Measurements from ENCODE around the gene CCNH. TPM values are rescaled to one million over a fixed set of nuclear protein-coding genes. Genes with fewer than 3 reads are reported as not detected.
A peak's percentile ranks its signal among the peaks of the same experiment; 100 is the strongest.

The CCNH gene
- total and polyA plus RNA-seq, 9 of the 15 experiments (the other 6 are each of a cell fraction or from before 2014, with no cell fraction given): 100 to 213 (median 150) TPM

DNA sequence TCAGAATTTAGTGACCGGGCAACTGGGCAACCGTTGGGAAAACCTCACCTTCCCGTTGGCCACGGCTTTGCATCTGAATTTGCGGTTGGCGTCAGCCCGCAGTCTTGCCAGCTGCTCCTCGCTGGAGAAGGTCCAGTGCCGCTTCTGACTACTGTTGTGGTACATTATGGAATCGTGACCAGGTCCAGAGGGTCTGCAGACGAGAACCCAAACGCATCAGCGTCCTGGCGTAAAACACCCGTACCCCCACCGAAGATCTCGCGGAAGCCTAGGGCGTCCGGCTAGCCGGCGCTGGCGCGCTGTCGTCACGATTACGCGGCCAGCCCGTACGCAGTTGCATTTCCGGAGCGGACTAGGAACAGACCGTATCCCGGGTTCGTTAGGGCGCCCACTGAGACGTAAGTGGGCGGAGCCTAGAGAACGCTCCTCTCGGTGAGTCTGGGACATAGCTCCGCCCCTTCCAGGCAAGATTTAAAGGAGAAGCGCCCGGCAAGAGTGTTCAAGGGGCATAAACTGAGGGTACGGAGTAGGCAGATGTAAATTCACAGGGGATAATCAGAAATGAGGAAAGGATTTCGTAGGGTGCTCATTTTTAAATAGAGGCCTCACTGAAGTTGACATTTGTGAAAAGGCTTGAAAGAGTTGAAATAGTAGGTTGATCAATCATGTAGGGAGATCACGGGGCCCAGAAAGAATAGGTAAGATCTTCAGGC, at the start of gene CCNH (continued):
- TF ChIP-seq, protein P1, sequence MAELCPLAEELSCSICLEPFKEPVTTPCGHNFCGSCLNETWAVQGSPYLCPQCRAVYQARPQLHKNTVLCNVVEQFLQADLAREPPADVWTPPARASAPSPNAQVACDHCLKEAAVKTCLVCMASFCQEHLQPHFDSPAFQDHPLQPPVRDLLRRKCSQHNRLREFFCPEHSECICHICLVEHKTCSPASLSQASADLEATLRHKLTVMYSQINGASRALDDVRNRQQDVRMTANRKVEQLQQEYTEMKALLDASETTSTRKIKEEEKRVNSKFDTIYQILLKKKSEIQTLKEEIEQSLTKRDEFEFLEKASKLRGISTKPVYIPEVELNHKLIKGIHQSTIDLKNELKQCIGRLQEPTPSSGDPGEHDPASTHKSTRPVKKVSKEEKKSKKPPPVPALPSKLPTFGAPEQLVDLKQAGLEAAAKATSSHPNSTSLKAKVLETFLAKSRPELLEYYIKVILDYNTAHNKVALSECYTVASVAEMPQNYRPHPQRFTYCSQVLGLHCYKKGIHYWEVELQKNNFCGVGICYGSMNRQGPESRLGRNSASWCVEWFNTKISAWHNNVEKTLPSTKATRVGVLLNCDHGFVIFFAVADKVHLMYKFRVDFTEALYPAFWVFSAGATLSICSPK (IDR thresholded peaks at IDR 0.05; ENCODE audit: borderline replicate concordance): no peak
- TF ChIP-seq, protein P2, sequence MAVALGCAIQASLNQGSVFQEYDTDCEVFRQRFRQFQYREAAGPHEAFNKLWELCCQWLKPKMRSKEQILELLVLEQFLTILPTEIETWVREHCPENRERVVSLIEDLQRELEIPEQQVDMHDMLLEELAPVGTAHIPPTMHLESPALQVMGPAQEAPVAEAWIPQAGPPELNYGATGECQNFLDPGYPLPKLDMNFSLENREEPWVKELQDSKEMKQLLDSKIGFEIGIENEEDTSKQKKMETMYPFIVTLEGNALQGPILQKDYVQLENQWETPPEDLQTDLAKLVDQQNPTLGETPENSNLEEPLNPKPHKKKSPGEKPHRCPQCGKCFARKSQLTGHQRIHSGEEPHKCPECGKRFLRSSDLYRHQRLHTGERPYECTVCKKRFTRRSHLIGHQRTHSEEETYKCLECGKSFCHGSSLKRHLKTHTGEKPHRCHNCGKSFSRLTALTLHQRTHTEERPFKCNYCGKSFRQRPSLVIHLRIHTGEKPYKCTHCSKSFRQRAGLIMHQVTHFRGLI (CRISPR knock-in tag; IDR thresholded peaks at IDR 0.05): no peak
- TF ChIP-seq ZNF785 (CRISPR knock-in tag; IDR thresholded peaks at IDR 0.05) (no peak), RB1 (IDR thresholded peaks at IDR 0.05; ENCODE audit: low read depth) (peak; percentile 47; the same call in 1 of the 2 replicates), CC2D1A (IDR thresholded peaks at IDR 0.05) (0 out of 2 replicates have a peak, but pooled peaks have one; percentile 15), FOXK2 (conservative IDR thresholded peaks at IDR 0.05 in 1 of 2, IDR thresholded peaks at IDR 0.05 in 1 of 2; ENCODE audit: low read depth in 2 of 2) (peak; percentile 12 to 63; a peak in 2 of 4 replicates), EP400 (IDR thresholded peaks at IDR 0.05) (peak; percentile 52), SLC30A9 (CRISPR knock-in tag; IDR thresholded peaks at IDR 0.05) (no peak), MBD2 (IDR thresholded peaks at IDR 0.05; ENCODE audit: borderline replicate concordance, low read depth) (no peak; the same call in 1 of the 2 replicates), MEF2D (tag; conservative IDR thresholded peaks at IDR 0.05; ENCODE audit: low read depth) (no peak), NR2C2 (CRISPR knock-in tag; IDR thresholded peaks at IDR 0.05) (no peak), NR2C2 (tag; IDR thresholded peaks at IDR 0.05) (peak; percentile 86), JUN (IDR thresholded peaks at IDR 0.05; ENCODE audit: borderline replicate concordance, low read depth, low read length) (no peak), JUN (CRISPR knock-in tag; IDR thresholded peaks at IDR 0.05; ENCODE audit: borderline replicate concordance) (no peak), FOXA1 (IDR thresholded peaks at IDR 0.05; ENCODE audit: borderline replicate concordance) (no peak), ELF4 (CRISPR knock-in tag; IDR thresholded peaks at IDR 0.05) (no peak; the same call in 1 of the 2 replicates), MXI1 (IDR thresholded peaks at IDR 0.05; ENCODE audit: low read depth, low read length) (no peak; the same call in 1 of the 2 replicates)
- TF ChIP-seq, protein P3, sequence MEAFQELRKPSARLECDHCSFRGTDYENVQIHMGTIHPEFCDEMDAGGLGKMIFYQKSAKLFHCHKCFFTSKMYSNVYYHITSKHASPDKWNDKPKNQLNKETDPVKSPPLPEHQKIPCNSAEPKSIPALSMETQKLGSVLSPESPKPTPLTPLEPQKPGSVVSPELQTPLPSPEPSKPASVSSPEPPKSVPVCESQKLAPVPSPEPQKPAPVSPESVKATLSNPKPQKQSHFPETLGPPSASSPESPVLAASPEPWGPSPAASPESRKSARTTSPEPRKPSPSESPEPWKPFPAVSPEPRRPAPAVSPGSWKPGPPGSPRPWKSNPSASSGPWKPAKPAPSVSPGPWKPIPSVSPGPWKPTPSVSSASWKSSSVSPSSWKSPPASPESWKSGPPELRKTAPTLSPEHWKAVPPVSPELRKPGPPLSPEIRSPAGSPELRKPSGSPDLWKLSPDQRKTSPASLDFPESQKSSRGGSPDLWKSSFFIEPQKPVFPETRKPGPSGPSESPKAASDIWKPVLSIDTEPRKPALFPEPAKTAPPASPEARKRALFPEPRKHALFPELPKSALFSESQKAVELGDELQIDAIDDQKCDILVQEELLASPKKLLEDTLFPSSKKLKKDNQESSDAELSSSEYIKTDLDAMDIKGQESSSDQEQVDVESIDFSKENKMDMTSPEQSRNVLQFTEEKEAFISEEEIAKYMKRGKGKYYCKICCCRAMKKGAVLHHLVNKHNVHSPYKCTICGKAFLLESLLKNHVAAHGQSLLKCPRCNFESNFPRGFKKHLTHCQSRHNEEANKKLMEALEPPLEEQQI (IDR thresholded peaks at IDR 0.05): 0 out of 2 replicates have a peak, but pooled peaks have one; percentile 8
- TF ChIP-seq, protein P4, sequence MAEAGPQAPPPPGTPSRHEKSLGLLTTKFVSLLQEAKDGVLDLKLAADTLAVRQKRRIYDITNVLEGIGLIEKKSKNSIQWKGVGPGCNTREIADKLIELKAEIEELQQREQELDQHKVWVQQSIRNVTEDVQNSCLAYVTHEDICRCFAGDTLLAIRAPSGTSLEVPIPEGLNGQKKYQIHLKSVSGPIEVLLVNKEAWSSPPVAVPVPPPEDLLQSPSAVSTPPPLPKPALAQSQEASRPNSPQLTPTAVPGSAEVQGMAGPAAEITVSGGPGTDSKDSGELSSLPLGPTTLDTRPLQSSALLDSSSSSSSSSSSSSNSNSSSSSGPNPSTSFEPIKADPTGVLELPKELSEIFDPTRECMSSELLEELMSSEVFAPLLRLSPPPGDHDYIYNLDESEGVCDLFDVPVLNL (CRISPR knock-in tag; IDR thresholded peaks at IDR 0.05; ENCODE audit: low read depth): no peak
- TF ChIP-seq, protein P5, sequence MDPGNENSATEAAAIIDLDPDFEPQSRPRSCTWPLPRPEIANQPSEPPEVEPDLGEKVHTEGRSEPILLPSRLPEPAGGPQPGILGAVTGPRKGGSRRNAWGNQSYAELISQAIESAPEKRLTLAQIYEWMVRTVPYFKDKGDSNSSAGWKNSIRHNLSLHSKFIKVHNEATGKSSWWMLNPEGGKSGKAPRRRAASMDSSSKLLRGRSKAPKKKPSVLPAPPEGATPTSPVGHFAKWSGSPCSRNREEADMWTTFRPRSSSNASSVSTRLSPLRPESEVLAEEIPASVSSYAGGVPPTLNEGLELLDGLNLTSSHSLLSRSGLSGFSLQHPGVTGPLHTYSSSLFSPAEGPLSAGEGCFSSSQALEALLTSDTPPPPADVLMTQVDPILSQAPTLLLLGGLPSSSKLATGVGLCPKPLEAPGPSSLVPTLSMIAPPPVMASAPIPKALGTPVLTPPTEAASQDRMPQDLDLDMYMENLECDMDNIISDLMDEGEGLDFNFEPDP (CRISPR knock-in tag; IDR thresholded peaks at IDR 0.05): no peak

Measured in K562 (cell line).